H1 (cell line): ENCODE results near the gene POLR2L. TPM values are rescaled to one million over a fixed set of nuclear protein-coding genes. Genes with fewer than 3 reads are reported as not detected.

ENCODE experiments used
- ATF2 ChIP-seq: IDR thresholded peaks from 2 replicates; pipeline ENCODE4 v1.6.1; 2012; ENCODE audit warnings: low read length, inconsistent platforms
- BCL11A ChIP-seq, 2 experiments: IDR thresholded peaks; one replicate each; pipeline ENCODE4 v1.6.1; 2011; ENCODE audit warnings: low read depth in 2 of 2, low read length in 2 of 2, mild to moderate bottlenecking in 2 of 2
- CBX5 ChIP-seq: fragments of 300-800, 300-1000 bp; sonication (generic); IDR thresholded peaks from 2 replicates; pipeline ENCODE4 v1.7.1; 2016; ENCODE audit warnings: antibody characterized with exemption, low read length, low read depth
- CBX8 ChIP-seq: fragments of 300-800, 300-1000 bp; sonication (generic); IDR thresholded peaks from 2 replicates; pipeline ENCODE4 v1.7.1; 2016; ENCODE audit warnings: low read depth, low read length, borderline replicate concordance
- CEBPB ChIP-seq: IDR thresholded peaks from 2 replicates; pipeline ENCODE4 v1.6.1; 2012; ENCODE audit warnings: low read depth, low read length
- CHD1 ChIP-seq: IDR thresholded peaks from 2 replicates; pipeline ENCODE4 v1.6.1; 2012; ENCODE audit warnings: low read depth, low read length, improper control_type of control experiment
- CREB1 ChIP-seq: IDR thresholded peaks from 2 replicates; pipeline ENCODE4 v1.6.1; 2012; ENCODE audit warnings: inconsistent platforms
- EGR1 ChIP-seq: IDR thresholded peaks from 2 replicates; pipeline ENCODE4 v1.6.1; 2011; ENCODE audit warnings: low read depth, low read length, borderline replicate concordance
- GABPA ChIP-seq: IDR thresholded peaks from 2 replicates; pipeline ENCODE4 v1.6.1; 2011; ENCODE audit warnings: mild to moderate bottlenecking, low read length, moderate library complexity, borderline replicate concordance; ENCODE audit not compliant: insufficient read depth
- GTF2F1 ChIP-seq: IDR thresholded peaks from 2 replicates; pipeline ENCODE4 v1.6.1; 2012; ENCODE audit warnings: low read depth, low read length, improper control_type of control experiment, borderline replicate concordance
- HDAC2 ChIP-seq, 2 experiments: fragments of 300-600 bp in 1 of 2; sonication (generic) in 1 of 2; IDR thresholded peaks; 2 replicates each; pipeline ENCODE4 v1.6.1; 2011 to 2012; ENCODE audit warnings: low read depth in 2 of 2, low read length in 2 of 2, mild to moderate bottlenecking in 2 of 2, moderate library complexity in 2 of 2, borderline replicate concordance in 1 of 2, inconsistent platforms in 1 of 2
- KDM4A ChIP-seq: IDR thresholded peaks from one replicate; pipeline ENCODE4 v1.7.1; 2012; ENCODE audit warnings: low read depth, mild to moderate bottlenecking, moderate library complexity, low read length, inconsistent platforms; ENCODE audit not compliant: severe bottlenecking
- MAFK ChIP-seq: IDR thresholded peaks from 2 replicates; pipeline ENCODE4 v1.6.1; 2012; ENCODE audit warnings: low read depth, mild to moderate bottlenecking, improper control_type of control experiment, low read length
- NRF1 ChIP-seq: IDR thresholded peaks from 2 replicates; pipeline ENCODE4 v1.6.1; 2011; ENCODE audit warnings: mild to moderate bottlenecking, low read depth, low read length, improper control_type of control experiment
- POLR2A ChIP-seq, 2 experiments: IDR thresholded peaks; 1 replicate in 1 of 2; 2 replicates in 1 of 2; pipeline ENCODE4 v1.6.1; 2011; ENCODE audit warnings: low read depth in 2 of 2, low read length in 2 of 2, mild to moderate bottlenecking in 2 of 2; ENCODE audit errors: control extremely low read depth in 1 of 2
- RXRA ChIP-seq: IDR thresholded peaks from 2 replicates; pipeline ENCODE4 v1.6.1; 2011; ENCODE audit warnings: low read depth, mild to moderate bottlenecking, low read length, moderate library complexity; ENCODE audit not compliant: insufficient read depth
- SP1 ChIP-seq: IDR thresholded peaks from 2 replicates; pipeline ENCODE4 v1.6.1; 2011; ENCODE audit warnings: low read depth, low read length
- TEAD4 ChIP-seq: IDR thresholded peaks from 2 replicates; pipeline ENCODE4 v1.6.1; 2012; ENCODE audit warnings: low read depth, low read length, inconsistent platforms, mixed read lengths
- USF2 ChIP-seq: IDR thresholded peaks from 2 replicates; pipeline ENCODE4 v1.6.1; 2011; ENCODE audit warnings: low read length, improper control_type of control experiment
- polyA plus RNA-seq, 7 experiments: library from polyadenylated mRNA; depleted of rRNA in 3 of 7; stranded (reverse) in 5 of 7; unstranded in 2 of 7; fragments of >200 nt in 5 of 7; fragments of 200-250 nt in 2 of 7; gene quantifications; 1 replicate in 5 of 7; 2 replicates in 1 of 7; 4 replicates in 1 of 7; pipeline versions ENCODE4 v1.2.1 to v1.2.3, GENCODE V29; 2011 to 2013; ENCODE audit warnings: missing spikeins in 2 of 7, mixed read lengths in 2 of 7
- total RNA-seq: library from RNA; stranded (reverse); fragmentation: NEBNext Ultra II Directional; extraction: Animal tissue kit (Norgen Biotek cat#: 25700); gene quantifications from 2 replicates; pipeline ENCODE4 v1.2.1, GENCODE V29; 2021

Gene POLR2L
- total and polyA plus RNA-seq, 2 of the 8 experiments (the other 6 are each of a cell fraction or from before 2014, with no cell fraction given), result 140 to 151 TPM

GRCh38 chr11:842370-843002 is at the start of gene POLR2L, which contains the start of gene TSPAN4 (continued):
- TF ChIP-seq CHD1, result peak; percentile 93
- TF ChIP-seq CREB1, result peak; percentile 61; the same call in 1 of the 2 replicates
- no peak for TF ChIP-seq GABPA
- no peak for TF ChIP-seq CBX5
- TF ChIP-seq KDM4A, result no peak
- no peak for TF ChIP-seq BCL11A (IDR thresholded peaks at IDR 0.05; ENCODE audit: low read depth in 2 of 2, low read length in 2 of 2)
- no peak for TF ChIP-seq USF2
- TF ChIP-seq NRF1, result no peak
- TF ChIP-seq HDAC2 (IDR thresholded peaks at IDR 0.05; ENCODE audit: borderline replicate concordance in 1 of 2, low read depth in 2 of 2, low read length in 2 of 2), result 0 out of 4 replicates have a peak, but pooled peaks of 1 of the 2 experiments have one; percentile 41
- TF ChIP-seq GTF2F1, result no peak
- no peak for TF ChIP-seq RXRA
- TF ChIP-seq CBX8, result no peak
- no peak for TF ChIP-seq MAFK
- no peak for TF ChIP-seq ATF2
- peak; percentile 77; the same call in 1 of the 2 replicates for TF ChIP-seq EGR1
- peak in 1 of 2 experiments; percentile 97; a peak in 2 of 3 replicates for TF ChIP-seq POLR2A (IDR thresholded peaks at IDR 0.05; ENCODE audit: control extremely low read depth in 1 of 2, low read depth in 2 of 2, low read length in 2 of 2)
- TF ChIP-seq TEAD4, result no peak
- TF ChIP-seq SP1, result no peak
- 0 out of 2 replicates have a peak, but pooled peaks have one; percentile 19 for TF ChIP-seq CEBPB
